Hepatocyte (in vitro differentiated cells): ENCODE data around the gene KCTD10. TPM values are rescaled to one million over a fixed set of nuclear protein-coding genes. Genes with fewer than 3 reads are reported as not detected.

ENCODE experiments used
- DNase-seq: peaks from one replicate; pipeline ENCODE4 v3.0.0-alpha.2; 2016; ENCODE audit warnings: low spot score
- H2AFZ ChIP-seq: fragments of 200-600 bp; sonication (generic); 2 replicates; pipeline ENCODE4 v1.6.0; 2016; ENCODE audit warnings: antibody characterized with exemption, mild to moderate bottlenecking
- H3K27ac ChIP-seq: fragments of 200-600 bp; sonication (generic); 2 replicates; pipeline ENCODE4 v1.5.1; 2016; ENCODE audit warnings: mild to moderate bottlenecking
- H3K27me3 ChIP-seq: fragments of 200-600 bp; sonication (generic); 2 replicates; pipeline ENCODE4 v1.6.1; 2016
- H3K36me3 ChIP-seq: fragments of 200-600 bp; sonication (generic); replicated peaks from 2 replicates; pipeline ENCODE4 v1.5.1; 2016; ENCODE audit warnings: low read depth; ENCODE audit not compliant: insufficient read depth
- H3K4me1 ChIP-seq: fragments of 200-600 bp; sonication (generic); 2 replicates; pipeline ENCODE4 v1.5.1; 2016; ENCODE audit warnings: mild to moderate bottlenecking, moderate library complexity; ENCODE audit not compliant: insufficient read depth
- H3K4me2 ChIP-seq: fragments of 200-600 bp; sonication (generic); 2 replicates; pipeline ENCODE4 v1.6.0; 2016
- H3K4me3 ChIP-seq: fragments of 200-600 bp; sonication (generic); 2 replicates; pipeline ENCODE4 v1.5.1; 2016; ENCODE audit warnings: mild to moderate bottlenecking
- H3K79me2 ChIP-seq: fragments of 200-600 bp; sonication (generic); 2 replicates; pipeline ENCODE4 v1.6.0; 2017; ENCODE audit warnings: mild to moderate bottlenecking
- H3K9me2 ChIP-seq: fragments of 200-600 bp; sonication (generic); replicated peaks from 2 replicates; pipeline ENCODE4 v1.6.0; 2017; ENCODE audit warnings: mild to moderate bottlenecking; ENCODE audit not compliant: insufficient read depth
- H3K9me3 ChIP-seq: fragments of 200-600 bp; sonication (generic); 2 replicates; pipeline ENCODE4 v1.5.1; 2016; ENCODE audit warnings: low read depth, mild to moderate bottlenecking
- H4K20me1 ChIP-seq: fragments of 200-600 bp; sonication (generic); 2 replicates; pipeline ENCODE4 v1.6.0; 2016; ENCODE audit warnings: mild to moderate bottlenecking; ENCODE audit not compliant: insufficient read depth, poor library complexity, severe bottlenecking
- EZH2 ChIP-seq: fragments of 200-600 bp; sonication (generic); IDR thresholded peaks from 2 replicates; pipeline ENCODE4 v1.6.1; 2016; ENCODE audit warnings: antibody characterized with exemption, mild to moderate bottlenecking, borderline replicate concordance
- EZH2phosphoT487 ChIP-seq: fragments of 200-600 bp; sonication (generic); IDR thresholded peaks from one replicate; pipeline ENCODE4 v1.6.1; 2018; ENCODE audit warnings: antibody characterized with exemption, mild to moderate bottlenecking, low read depth, moderate library complexity; ENCODE audit not compliant: unreplicated experiment, severe bottlenecking
- WGBS: methylation state at CpG from one replicate; pipeline ENCODE4 v1.1.6; 2016; ENCODE audit warnings: low lambda C conversion rate; ENCODE audit errors: missing lambda C conversion rate; 5-methylcytosine and 5-hydroxymethylcytosine counted together
- polyA plus RNA-seq: library from polyadenylated mRNA; unstranded; fragments of >200 nt; fragmentation: Nextera tagmentation; extraction: Ambion mirVana; gene quantifications from 2 replicates; pipeline ENCODE4 v1.2.1, GENCODE V29; 2016
- total RNA-seq: library from RNA; depleted of rRNA; stranded (reverse); fragments of >200 nt; gene quantifications from 2 replicates; pipeline ENCODE4 v1.2.3, GENCODE V29; 2014
- TF ChIP-seq, protein P1 (sequence below): fragments of 200-600 bp; sonication (generic); IDR thresholded peaks from 2 replicates; pipeline ENCODE4 v1.5.1; 2016; ENCODE audit warnings: antibody characterized with exemption, mild to moderate bottlenecking; ENCODE audit not compliant: poor library complexity

Gene KCTD10
- total and polyA plus RNA-seq, 2 experiments from 2014 or later, result 29.4 to 29.7 TPM

DNA sequence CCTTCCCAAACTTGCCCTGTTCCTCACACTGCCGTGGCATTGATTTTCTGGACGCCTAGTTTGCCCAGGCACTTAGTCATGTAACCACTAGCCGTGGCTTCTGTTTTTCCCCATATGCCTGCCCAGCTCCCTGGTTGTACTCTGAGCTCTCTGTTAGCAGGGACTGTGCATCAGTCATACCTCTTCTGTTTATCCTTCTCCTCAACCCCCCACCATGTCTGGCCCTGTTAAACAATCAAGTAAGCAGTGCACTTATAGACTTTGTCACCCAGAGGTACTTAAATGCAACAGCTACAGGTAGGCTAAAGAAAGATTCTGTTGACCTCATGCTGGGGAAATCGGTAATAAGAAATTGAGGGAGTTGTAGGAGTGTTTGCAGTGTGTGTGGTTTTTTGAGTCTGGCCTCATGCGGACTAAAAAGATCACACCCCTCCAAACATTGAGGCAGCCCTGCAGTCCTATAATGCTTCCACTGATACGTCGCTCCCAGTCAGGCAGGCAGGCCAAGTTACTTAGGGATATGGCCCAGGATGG is 17.3 kb upstream of the KCTD10 start:
- no peak overlapping the region for H3K4me3 ChIP-seq
- no peaks in the 10 kb centered on the region for H3K9me2 ChIP-seq
- 96% methylated on average over 7 of the region's 7 CpGs for WGBS
- no peaks in the 10 kb centered on the region for H3K36me3 ChIP-seq
- no peaks in the 10 kb centered on the region for H3K79me2 ChIP-seq
- no peaks in the 10 kb centered on the region for H4K20me1 ChIP-seq
- no peak for DNase-seq
- no peaks in the 10 kb centered on the region for H3K27me3 ChIP-seq
- no peak overlapping the region for H3K4me2 ChIP-seq
- H2AFZ ChIP-seq, result no peak overlapping the region
- TF ChIP-seq EZH2phosphoT487 (no peak), EZH2 (no peak)
- TF ChIP-seq, protein P1, sequence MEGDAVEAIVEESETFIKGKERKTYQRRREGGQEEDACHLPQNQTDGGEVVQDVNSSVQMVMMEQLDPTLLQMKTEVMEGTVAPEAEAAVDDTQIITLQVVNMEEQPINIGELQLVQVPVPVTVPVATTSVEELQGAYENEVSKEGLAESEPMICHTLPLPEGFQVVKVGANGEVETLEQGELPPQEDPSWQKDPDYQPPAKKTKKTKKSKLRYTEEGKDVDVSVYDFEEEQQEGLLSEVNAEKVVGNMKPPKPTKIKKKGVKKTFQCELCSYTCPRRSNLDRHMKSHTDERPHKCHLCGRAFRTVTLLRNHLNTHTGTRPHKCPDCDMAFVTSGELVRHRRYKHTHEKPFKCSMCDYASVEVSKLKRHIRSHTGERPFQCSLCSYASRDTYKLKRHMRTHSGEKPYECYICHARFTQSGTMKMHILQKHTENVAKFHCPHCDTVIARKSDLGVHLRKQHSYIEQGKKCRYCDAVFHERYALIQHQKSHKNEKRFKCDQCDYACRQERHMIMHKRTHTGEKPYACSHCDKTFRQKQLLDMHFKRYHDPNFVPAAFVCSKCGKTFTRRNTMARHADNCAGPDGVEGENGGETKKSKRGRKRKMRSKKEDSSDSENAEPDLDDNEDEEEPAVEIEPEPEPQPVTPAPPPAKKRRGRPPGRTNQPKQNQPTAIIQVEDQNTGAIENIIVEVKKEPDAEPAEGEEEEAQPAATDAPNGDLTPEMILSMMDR, result no peak
- no peak overlapping the region for H3K27ac ChIP-seq
- H3K4me1 ChIP-seq, result no peaks in the 10 kb centered on the region
- H3K9me3 ChIP-seq, result no peaks in the 10 kb centered on the region

DNA sequence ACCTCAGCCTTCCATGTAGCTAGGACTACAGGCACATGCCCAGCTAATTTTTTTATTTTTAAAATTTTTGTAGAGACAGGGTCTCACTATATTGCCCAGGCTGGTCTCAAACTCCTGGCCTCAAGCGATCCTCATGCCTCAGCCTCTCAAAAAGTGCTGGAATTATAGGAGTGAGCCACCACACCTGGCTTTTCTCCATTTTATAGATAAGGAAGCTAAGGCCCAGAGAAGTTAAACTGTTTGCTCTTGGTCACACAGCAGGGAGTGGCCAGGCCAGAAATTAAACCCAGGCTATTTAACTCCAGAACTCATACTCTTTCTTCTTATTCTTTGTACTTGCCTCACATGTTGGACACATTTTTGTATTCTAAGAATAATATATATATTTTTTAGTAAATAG is 16.8 kb upstream of the KCTD10 start:
- TF ChIP-seq EZH2phosphoT487, result no peak
- TF ChIP-seq, protein P1, result no peak
- TF ChIP-seq EZH2, result no peak
- Histone ChIP-seq H3K4me3 (no peak overlapping the region), H3K9me3 (no peaks in the 10 kb centered on the region), H3K79me2 (no peaks in the 10 kb centered on the region), H3K9me2 (no peaks in the 10 kb centered on the region), H3K4me1 (no peaks in the 10 kb centered on the region), H3K27ac (no peak overlapping the region), H3K4me2 (no peak overlapping the region), H2AFZ (no peak overlapping the region), H3K27me3 (no peaks in the 10 kb centered on the region), H4K20me1 (no peaks in the 10 kb centered on the region), H3K36me3 (no peaks in the 10 kb centered on the region)
- no peak for DNase-seq
- WGBS, result 100% methylated on average over 1 of the region's 1 CpG

DNA sequence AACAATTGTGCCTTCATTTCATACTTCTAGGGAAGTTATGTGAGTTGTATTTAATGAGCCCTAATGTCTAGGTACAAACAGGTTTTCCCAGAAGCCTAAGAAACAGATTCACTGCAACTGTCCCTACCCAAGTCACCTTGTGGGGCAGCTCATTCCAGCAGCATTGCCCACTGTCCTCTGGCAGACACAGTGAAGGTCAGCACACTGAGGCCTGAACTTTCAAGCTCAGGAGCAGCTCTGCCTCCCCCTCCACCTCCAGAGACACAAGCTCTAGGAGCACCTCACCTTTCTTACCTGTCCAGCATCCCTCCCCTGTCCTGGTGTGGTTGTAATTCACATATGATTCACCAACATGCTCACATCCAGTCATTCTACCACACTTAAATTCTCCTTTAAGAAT is 16.0 kb upstream of the KCTD10 start:
- no peaks in the 10 kb centered on the region for H3K9me2 ChIP-seq
- no peak overlapping the region for H3K4me3 ChIP-seq
- no peaks in the 10 kb centered on the region for H3K27me3 ChIP-seq
- no peaks in the 10 kb centered on the region for H3K4me1 ChIP-seq
- H2AFZ ChIP-seq, result no peak overlapping the region
- H3K9me3 ChIP-seq, result no peaks in the 10 kb centered on the region
- DNase-seq, result no peak
- no peak overlapping the region for H3K4me2 ChIP-seq
- H3K27ac ChIP-seq, result no peak overlapping the region
- H4K20me1 ChIP-seq, result no peaks in the 10 kb centered on the region
- no peaks in the 10 kb centered on the region for H3K79me2 ChIP-seq
- TF ChIP-seq, protein P1, result no peak
- TF ChIP-seq EZH2phosphoT487 (no peak), EZH2 (no peak)
- no peaks in the 10 kb centered on the region for H3K36me3 ChIP-seq

DNA sequence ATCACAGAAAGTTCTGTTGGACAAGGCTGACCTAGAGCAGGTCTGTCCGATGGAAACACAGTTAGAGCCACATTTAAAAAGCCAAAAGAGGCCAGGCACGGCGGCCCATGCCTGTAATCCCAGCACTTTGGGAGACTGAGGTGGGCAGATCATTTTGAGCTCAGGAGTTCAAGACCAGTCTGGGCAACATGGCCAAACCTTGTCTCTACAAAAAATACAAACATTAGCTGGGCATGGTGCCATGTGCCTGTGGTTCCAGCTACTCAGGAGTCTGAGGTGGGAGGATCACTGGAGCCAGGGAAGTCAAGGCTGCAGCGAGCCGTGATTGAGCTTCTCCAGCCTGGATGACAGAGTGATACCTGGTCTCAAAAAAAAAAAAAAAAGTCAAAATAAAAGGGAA is 15.3 kb upstream of the KCTD10 start:
- WGBS, result 87% methylated on average over 5 of the region's 5 CpGs
- no peaks in the 10 kb centered on the region for H3K36me3 ChIP-seq

More for the DNA sequence above, 15.3 kb upstream of the KCTD10 start:
- H4K20me1 ChIP-seq, result no peaks in the 10 kb centered on the region
- no peak overlapping the region for H3K27ac ChIP-seq
- H3K9me3 ChIP-seq, result no peaks in the 10 kb centered on the region
- no peaks in the 10 kb centered on the region for H3K79me2 ChIP-seq
- DNase-seq, result no peak
- H3K4me2 ChIP-seq, result no peak overlapping the region
- H3K4me1 ChIP-seq, result no peaks in the 10 kb centered on the region
- TF ChIP-seq EZH2phosphoT487 (no peak), EZH2 (no peak)
- TF ChIP-seq, protein P1, result no peak
- H2AFZ ChIP-seq, result no peak overlapping the region
- no peak overlapping the region for H3K4me3 ChIP-seq
- no peaks in the 10 kb centered on the region for H3K27me3 ChIP-seq
- H3K9me2 ChIP-seq, result no peaks in the 10 kb centered on the region
